HG02678 (cell line): ENCODE measurements around the gene CAMP.
"Not testable (repeated sequence)": the region's sequence is repeated elsewhere in the genome, so short reads cannot be mapped to it uniquely, and the experiment has no call there.

Experiments
- ATAC-seq: cut with Tn5 transposase; IDR thresholded peaks from one replicate; pipeline ENCODE4 v1.9.1; 2021; ENCODE audit warnings: mild to moderate bottlenecking, moderate library complexity; ENCODE audit not compliant: unreplicated experiment

The CAMP gene, protein sequence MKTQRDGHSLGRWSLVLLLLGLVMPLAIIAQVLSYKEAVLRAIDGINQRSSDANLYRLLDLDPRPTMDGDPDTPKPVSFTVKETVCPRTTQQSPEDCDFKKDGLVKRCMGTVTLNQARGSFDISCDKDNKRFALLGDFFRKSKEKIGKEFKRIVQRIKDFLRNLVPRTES

DNA sequence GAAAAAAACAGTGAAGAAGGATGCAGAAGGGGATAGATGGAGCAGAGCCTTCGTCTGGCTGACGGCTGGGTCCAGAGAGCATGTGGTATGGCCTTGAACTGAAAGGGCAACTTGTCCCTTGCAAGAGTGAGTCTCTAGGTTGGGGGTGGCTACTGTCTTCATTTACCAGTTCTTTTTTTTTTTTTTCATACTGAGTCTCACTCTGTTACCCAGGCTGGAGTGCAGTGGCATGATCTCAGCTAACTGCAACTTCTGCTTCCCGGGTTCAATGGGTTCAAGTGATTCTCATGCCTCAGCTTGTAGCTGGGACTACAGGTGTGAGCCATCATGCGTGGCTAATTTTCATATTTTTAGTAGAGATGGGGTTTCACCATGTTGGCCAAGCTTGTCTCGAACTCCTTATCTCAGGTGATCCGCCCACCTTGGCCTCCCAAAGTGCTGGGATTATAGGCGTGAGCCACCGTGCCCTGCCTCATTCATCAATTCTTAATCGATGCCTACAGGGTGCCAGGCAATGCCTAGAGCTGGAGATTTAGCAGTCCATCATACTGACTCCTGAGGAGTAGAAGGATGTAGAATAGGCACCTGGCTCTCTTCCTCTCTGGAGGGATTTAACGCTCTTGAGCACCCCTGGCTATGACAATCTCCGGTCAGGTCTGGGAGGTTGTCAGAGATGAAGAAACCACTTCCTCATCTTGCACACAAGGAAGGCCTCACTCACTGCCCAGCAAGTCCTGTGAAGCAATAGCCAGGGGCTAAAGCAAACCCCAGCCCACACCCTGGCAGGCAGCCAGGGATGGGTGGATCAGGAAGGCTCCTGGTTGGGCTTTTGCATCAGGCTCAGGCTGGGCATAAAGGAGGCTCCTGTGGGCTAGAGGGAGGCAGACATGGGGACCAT is at the start of gene CAMP:
Gene CAMP, plus strand, starts transcription at position 880 of the 898 bp plus-strand sequence. Its CDS starts 17 bp downstream, at position 897.
- ATAC-seq: peak; percentile 69

DNA sequence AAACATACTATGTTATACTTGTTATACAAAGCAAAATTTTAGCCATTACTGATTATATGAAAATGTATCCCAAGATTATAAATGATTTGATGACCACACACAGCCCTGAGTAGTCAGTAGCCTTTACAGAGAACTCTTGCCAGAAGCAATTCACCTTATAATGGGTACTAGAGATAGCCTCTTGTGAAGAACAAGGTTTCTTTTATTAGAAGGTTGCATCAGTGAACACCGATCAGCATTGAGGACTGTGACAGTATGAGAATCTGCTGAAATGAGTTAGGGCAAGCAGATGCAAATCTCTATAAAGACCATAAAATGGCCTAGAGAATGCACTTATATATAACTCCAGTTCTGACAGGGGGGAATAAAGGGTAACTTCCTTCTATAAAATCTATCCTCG is 45.2 kb upstream of the CAMP start:
- ATAC-seq: no peak

DNA sequence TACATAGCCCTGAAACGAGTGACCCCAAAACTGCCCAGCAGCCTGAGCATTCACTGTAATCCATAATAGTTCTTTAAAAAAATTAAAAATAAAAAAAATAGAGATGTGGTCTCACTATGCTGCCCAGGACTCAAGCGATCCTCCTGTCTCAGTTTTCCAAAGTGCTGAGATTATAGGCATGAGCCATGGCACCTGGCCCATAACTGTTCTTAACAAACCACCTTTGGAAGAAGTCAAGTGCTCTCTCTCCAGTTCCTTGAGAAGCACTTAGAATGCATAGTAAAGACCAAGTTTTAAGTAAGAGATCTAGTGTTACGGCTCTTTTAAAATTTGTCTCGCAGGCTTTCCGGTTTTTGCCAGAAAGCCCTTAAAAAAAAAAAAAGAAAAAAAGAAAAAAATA is 43.3 kb upstream of the CAMP start:
- ATAC-seq: no peak

DNA sequence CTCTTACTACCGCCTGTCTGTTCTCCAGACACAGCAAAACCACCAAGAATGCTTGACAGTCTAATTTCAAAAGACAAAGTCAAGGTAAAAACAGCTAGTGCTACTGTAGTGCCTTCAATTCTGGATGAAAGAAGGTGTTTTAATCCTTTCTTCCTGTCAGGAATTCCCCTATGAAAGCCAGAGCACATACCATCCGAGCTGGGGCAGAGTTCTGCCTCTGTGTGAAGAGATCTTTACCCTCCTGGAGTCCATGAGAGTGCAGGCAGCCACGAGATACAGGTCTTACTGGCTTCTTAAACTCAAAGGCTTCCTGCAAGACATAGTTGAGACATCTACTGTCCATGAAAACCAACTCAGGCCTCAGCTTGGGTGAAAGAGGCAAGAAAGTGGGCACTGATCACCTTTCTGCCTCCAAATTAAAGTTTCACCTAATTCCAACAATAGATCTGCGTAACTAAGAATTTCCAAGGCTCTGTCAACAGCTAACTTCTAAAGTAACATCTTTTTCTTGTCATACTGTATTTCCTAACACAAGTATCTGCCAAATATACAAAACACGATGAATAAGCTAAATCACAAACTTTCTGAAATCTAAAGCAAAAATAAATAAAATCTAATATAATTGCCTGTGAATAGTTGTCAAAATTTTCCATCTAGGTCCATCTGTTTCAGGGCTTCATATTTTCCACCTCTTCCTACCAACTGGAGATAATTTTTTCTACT is 42.6 kb upstream of the CAMP start:
- no peak for ATAC-seq

DNA sequence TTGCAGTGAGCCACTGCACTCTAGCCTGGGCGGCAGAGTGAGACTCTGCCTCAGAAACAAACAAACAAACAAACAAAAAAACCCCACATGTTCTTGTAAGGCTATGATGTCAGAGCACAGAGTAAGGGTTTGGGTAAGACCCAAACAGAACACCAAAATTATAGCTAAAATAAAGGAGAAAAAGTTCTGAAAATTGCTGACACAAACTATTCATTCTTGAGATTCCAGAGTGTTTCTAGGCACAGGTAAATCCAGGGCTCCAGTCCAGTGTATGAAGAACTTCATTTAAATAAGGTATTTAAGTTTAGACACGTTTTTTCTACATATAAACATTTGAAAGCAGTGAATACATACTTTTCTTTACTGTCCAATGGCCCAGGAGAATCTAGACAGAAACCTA is 39.0 kb upstream of the CAMP start:
- ATAC-seq: no peak

DNA sequence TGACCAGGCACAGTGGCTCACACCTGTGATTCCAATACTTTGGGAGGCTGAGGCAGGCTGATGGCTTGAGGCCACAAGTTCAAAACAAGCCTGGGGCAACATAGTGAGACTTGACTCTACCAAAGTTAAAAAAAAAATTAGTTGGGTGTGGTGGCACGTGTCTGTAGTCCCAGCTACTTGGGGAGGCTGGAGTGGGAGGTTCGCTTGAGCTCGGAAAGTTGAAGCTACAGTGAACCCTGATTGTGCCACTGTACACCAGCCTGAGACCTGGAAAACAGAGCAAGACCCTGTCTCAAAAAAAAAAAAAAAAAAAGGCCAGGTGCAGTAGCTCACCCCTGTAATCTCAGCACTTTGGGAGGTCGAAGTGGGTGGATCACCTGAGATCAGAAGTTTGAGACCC is 38.2 kb upstream of the CAMP start:
- no peak for ATAC-seq

DNA sequence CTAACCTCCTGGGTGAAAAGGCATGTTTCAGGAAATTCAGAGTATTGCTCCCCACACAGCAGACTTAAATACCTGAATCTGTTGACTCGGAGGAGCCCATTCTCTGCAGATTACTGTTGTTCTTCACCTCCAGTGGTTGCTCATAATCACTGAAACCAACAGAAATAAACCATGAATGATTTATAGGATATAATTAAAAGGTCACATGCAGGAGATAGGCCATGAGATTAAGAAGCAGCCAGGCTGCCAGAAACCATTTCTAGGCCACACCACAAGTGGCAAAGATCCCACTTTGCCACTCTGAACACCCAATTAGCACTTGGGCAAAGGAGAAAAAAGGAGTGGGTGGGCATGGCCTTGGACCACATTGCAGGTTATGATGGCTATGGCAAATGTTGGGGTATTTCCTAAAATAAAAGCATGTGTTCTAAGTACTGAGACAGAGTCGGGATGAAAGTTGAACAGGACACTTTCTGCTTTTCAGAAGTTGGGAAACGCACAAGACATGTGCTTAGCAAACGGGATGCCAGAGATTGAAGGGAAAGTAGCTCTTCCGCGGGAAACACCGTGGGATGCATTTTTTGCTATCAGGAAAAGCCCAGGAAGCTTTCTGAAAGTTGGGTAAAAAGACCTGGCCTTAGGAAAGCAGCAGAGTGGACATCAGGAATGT is 36.5 kb upstream of the CAMP start:
- no peak for ATAC-seq

DNA sequence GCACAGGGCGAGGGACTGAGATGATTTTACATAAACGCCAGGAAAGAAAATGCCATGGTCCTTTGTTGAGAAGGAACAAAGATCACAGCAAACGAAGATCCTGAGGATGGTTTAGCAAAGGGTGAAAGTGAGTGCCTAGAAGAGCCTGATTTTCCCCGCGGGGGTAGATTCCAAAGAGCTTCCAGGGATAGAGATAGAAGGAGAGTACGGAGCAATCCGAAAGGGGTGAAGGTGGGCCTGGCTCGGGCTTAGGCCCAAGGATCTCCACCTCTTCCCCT is 36.1 kb upstream of the CAMP start:
- no peak for ATAC-seq

DNA sequence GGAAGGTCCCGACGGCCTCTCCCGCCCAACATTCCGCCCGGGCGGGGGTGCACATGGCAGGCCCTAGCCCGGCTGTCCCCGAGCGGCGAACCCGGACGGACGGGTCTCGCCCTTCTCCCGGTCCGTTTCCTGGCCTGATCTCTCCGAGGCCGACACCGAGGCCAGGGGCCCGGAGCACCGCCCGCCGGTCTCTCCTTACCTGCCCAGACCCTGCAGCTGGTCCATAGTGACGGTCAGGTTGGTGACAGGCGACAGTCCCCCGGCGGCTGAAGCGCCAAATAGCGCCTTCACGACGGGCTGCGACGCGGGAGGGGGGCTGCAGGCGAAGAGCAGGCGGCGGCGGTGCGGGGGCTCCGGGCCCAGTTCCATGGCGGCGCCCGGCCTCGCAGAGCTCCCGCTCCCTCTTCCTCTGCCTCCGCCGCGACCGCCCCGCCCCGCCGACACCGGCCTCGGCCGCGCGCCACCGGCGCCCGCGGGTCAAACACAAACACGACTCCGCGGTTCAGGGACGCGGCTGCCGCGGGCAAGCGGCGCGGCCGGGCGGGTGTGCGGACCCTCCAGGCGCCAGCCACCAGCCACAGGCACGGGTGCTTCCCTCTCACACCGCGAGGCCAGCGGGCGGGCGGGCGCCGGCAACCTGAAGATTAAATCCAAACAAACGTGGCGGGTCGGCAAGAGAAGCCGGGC is 35.6 kb upstream of the CAMP start:
- ATAC-seq: peak; percentile 28

DNA sequence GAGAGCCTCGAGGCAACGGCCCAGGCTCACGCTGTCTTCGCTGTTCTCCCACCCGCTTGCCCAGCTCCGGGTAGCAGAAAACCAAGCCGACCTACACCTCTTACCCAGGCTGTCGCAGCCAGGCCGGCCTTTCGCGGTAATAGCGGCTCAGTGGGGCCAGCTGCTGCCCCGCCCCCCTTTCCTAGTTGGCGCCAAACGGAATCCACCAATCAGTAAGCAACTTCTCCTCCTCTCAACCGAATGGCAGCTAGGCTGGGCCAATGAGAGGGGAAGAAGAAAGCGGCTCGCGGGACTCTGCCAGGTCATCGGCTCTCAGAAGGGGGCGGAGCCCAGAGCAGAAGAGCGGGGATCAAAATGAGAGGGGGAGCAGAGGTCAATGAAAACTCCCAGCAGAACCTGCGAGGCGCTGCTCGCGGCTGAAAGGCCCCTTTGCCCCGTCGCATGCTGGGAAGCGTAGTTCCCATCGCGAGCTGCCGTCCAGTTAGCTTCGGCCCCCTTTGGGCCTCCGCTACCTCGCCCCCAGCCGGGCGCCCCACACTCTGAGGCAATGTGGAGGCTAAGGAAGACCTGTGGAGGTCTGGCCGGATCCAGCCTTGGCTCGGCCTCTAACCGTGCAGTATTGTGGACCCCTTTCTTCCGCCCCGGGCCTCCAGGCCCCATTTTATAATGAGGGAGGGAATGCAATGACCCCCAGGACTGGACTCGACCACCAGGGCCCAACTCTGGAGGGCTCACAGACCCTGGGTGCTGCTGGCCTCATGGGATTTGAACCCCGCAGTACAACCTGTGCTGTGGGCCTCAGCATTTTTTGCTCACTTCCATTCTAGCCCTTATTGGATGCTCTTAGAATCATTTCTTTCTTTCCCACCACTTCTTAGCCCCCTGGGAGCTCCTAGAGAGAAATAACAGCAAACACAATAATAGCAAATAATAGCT is 34.8 kb upstream of the CAMP start, which contains the start of gene CDC25A:
Gene CDC25A, minus strand, starts transcription at position 152 of the 936 bp plus-strand sequence. CDS start 470 bp downstream, outside the sequence.
- ATAC-seq: peak; percentile 94

DNA sequence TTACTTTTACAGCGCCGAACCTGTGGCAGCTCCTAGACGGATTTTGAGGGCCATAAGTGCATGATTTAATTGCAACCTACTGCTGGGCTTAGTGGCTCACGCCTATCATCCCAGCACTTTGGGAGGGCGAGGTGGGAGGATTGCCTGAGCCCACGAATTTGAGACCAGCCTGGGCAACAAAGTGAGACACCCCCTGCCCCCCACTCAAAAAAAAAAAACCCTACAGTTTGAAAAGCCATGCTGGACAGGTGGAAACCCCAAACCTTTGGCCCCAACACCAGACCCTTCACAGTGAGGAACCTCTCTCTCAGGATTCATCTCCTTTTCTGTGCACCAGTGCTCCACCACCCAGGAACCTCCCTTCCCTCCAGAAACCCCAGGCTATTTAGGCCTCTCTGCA is 34.0 kb upstream of the CAMP start:
- no peak for ATAC-seq

DNA sequence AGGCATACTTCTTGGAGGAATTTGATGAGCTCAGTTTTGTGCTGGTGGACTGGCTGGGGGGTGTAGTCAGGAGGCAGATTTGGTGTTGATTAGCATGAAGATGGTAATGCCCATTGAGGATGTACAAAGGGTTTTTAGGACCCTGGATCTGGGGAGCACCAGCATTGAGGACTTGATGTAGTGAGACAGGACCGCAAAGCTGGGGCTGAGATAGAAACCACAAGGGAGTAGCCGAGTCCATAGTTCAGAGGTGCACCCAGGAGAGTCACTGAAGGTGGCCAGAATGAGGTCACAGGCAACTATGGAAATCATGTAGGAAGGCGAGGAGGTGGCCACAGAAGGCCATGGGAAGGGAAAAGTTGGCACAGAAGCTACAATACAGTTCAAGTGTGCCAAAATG is 32.4 kb upstream of the CAMP start:
- no peak for ATAC-seq

DNA sequence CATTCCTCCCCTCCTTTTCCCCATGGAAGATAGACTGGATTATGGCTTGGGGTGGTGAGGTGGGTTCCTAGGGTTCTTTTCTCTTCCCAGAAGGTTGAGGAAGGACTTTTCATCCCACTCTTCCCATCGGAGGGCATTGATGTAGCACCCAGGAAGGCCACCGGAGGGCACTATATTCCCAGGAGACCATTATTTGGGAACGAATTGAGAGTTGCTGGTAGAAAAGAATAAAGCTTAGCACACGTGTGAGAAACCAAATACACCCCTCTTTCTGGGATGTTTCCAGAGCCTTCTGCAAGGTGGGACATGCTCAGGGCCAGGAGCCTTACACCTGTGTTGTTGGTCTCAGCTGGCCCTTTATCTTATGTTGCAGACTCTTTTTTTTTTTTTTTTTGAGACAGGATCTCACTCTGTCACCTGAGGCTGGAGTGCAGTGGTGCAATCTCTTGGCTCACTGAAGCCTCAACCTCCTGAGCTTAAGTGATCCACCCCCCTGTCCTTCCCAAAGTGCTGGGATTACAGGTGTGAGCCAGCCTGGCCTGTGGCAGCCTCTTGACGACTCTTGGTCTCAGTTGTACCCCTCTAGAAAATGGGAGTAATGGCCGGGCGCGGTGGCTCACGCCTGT is 28.7 kb upstream of the CAMP start:
- no peak for ATAC-seq

DNA sequence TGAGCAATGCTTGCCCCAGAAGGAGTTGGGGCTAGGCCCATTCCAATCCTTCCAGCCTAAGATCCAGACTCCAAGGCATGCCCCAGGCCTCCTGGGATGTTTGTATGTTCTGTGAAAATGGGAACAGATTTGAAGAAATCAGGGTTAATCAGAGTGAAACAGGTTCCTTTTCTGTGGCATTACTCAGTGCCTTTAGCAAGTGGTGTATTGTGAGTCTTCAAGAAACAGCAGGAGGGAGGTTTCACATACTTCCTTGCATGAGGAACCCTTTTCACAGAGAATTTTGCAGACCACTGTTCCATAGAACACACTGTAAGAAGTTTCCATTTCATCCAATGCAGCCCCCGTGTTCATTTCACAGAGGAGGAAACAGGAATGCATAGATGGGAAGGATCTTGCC is 26.7 kb upstream of the CAMP start:
- no peak for ATAC-seq

DNA sequence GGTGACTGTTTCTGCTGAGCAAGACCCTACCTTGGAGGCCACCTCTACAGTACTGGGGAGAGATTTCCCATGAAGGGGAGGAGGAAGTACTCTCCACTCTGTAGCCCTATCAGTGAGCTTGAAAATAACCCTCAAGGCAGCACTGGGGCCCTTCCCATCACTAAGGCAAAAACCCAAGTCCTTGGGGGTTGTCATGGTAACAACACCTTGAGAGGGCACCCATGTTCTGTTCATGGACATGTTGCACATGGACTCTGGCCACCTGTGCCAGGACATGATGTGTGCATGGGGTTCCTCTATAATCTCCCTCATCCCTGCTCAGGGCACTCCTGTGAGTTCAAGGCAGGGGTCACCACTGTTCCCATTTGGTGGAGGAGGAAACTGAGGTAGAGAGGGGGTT is 24.2 kb upstream of the CAMP start:
- no peak for ATAC-seq

DNA sequence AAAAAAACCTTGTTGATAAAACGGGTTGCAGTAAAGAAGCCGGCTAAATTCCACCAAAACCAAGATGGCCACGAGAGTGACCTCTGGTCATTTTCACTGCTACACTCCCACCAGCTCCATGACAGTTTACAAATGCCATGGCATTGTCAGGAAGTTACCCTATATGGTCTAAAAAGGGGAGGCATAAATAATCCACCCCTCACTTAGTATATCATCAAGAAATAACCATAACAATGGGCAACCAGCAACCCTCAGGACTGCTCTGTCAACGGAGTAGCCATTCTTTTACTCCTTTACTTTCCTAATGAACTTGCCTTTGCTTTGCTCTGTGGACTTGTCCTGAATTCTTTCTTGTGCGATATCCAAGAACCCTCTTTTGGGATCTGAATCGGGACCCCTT is 20.7 kb upstream of the CAMP start:
- no peak for ATAC-seq

DNA sequence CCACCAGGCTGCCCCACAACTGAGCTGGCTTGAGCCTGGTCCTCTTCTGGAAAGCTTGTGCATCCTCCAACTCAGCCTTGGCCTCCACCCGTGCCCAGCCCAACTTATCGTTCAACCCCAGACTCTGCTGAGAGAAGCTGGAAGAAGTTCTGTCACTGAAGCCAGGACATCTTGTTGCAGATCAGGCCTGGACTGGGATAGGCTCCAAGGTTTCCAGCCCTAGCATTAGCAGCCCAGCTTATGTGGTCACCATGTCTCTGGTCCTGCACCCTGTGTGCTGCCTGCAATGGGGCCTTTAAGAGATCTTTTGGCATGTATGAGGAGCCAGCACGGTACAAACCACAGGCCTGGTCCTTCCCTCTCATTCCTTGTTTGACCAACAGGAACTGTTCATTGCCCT is 15.2 kb upstream of the CAMP start:
- ATAC-seq: no peak

DNA sequence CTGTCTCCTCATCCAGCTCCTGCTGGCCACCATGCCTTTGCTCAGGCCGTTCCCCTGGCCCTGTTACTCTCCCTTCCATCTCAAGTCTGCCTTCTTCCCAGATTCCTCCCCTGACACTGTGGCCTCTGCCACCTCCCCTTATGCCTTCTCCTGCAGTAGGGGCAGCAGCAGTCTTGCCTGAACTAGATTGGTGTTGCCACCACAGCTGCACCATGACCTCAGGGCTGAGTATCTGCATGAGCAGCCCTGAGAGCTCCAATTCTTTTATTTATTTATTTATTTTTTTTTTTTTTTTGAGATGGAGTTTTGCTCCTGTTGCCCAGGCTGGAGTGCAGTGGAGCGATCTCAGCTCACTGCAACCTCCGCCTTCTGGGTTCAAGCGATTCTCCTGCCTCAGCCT is 13.8 kb upstream of the CAMP start:
- ATAC-seq: no peak

DNA sequence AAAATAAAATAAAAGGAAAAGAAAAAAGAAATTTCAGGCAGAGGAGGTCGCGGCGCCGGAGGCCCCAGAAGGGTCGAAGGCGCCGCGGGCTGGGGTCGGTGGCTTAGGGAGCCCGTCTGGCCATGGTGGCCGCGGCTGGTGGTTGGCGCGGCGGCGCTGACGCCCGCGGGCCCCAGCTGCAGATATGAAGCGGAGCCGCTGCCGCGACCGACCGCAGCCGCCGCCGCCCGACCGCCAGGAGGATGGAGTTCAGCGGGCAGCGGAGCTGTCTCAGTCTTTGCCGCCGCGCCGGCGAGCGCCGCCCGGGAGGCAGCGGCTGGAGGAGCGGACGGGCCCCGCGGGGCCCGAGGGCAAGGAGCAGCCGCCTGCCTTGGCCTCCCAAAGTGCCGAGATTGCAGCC is 12.8 kb upstream of the CAMP start:
- ATAC-seq: not testable (repeated sequence)
